ENCODE results near the gene UBALD1. TPM values are rescaled to one million over a fixed set of nuclear protein-coding genes. Genes with fewer than 3 reads are reported as not detected.
"Not testable (repeated sequence)": the region's sequence is repeated elsewhere in the genome, so short reads cannot be mapped to it uniquely, and the experiment has no call there.

The UBALD1 gene
- total and polyA plus RNA-seq, 5 experiments from 2014 or later, result 2.5 to 27.4 (median 3.9) TPM

- H3K9me3 Mint-ChIP-seq, result no peaks in the 10 kb centered on the region
- H3K27me3 Mint-ChIP-seq, result no peaks in the 10 kb centered on the region
- peak overlapping the region in 2 of 10 donors; percentile 15 to 67 for H3K27ac Mint-ChIP-seq
- DNase-seq, result no peak
- peaks cover 0 to 48% (median 6%) of the 10 kb centered on the region in 3 donors for H3K36me3 Mint-ChIP-seq
- POLR2A ChIA-PET, result interaction anchor here (0.6 to 1.1 kb wide), 2 partner anchors 9 to 380 kb away, joined by 3 to 4 read pairs; no protein-coding TSS in a partner anchor
- peak overlapping the region in 1 of 10 donors; percentile 6 for H3K4me3 Mint-ChIP-seq
- peaks cover 9 to 30% (median 18%) of the 10 kb centered on the region in 4 donors for H3K4me1 Mint-ChIP-seq
- no peak for ATAC-seq
Measured at GRCh38 chr16:4654011-4654963, 39.6 kb upstream of the UBALD1 start.

- Mint-ChIP-seq H3K4me1 (peaks cover 15 to 30% (median 21%) of the 10 kb centered on the region in 4 donors), H3K27ac (no peak overlapping the region), H3K4me3 (no peak overlapping the region), H3K36me3 (peaks cover 0 to 44% (median 9%) of the 10 kb centered on the region in 3 donors), H3K27me3 (no peaks in the 10 kb centered on the region), H3K9me3 (no peaks in the 10 kb centered on the region)
- ATAC-seq (no peak), DNase-seq (no peak)
- POLR2A ChIA-PET, result no interaction called here
Measured at GRCh38 chr16:4652561-4652960, 37.9 kb upstream of the UBALD1 start.

- DNase-seq (no peak), ATAC-seq (no peak)
- Mint-ChIP-seq H3K4me1 (peaks cover 18 to 35% (median 28%) of the 10 kb centered on the region in 4 donors), H3K9me3 (no peaks in the 10 kb centered on the region), H3K27me3 (no peaks in the 10 kb centered on the region), H3K4me3 (no peak overlapping the region), H3K27ac (peak overlapping the region in 2 of 10 donors; percentile 40 to 46), H3K36me3 (peaks cover 0 to 39% (median 9%) of the 10 kb centered on the region in 3 donors)
- POLR2A ChIA-PET, result interaction anchor here (1.1 kb wide), 1 partner anchor 13 kb away, joined by 5 read pairs; no protein-coding TSS in a partner anchor
Measured at GRCh38 chr16:4651827-4652226, 37.1 kb upstream of the UBALD1 start.

- DNase-seq, result peak; percentile 58 to 88 (median 74)
- Mint-ChIP-seq H3K36me3 (peaks cover 0 to 34% (median 7%) of the 10 kb centered on the region in 3 donors), H3K4me1 (peaks cover 23 to 42% (median 37%) of the 10 kb centered on the region in 4 donors), H3K4me3 (peak overlapping the region in 4 of 10 donors; percentile 10 to 62 (median 40)), H3K27ac (peak overlapping the region in 9 of 10 donors; percentile 1 to 87 (median 74))
- ATAC-seq, result peak; percentile 75 to 85
- H3K27me3 Mint-ChIP-seq, H3K9me3 Mint-ChIP-seq: not testable (repeated sequence)
- POLR2A ChIA-PET, result interaction anchor here (0.6 to 2.2 kb wide), 10 partner anchors 10 to 1043 kb away, joined by 3 to 9 read pairs (median 4); no protein-coding TSS in a partner anchor
Measured at GRCh38 chr16:4650443-4651074, 35.9 kb upstream of the UBALD1 start.

GRCh38 chr16:4649744-4650442, 35.2 kb upstream of the UBALD1 start:
- peaks cover 27 to 47% (median 40%) of the 10 kb centered on the region in 4 donors for H3K4me1 Mint-ChIP-seq
- peak overlapping the region; percentile 1 to 92 (median 74) for H3K27ac Mint-ChIP-seq
- H3K9me3 Mint-ChIP-seq, result no peaks in the 10 kb centered on the region
- POLR2A ChIA-PET, result interaction anchor here (0.6 to 2.2 kb wide), 11 partner anchors 11 to 152 kb away, joined by 3 to 9 read pairs (median 4); no protein-coding TSS in a partner anchor
- ATAC-seq (peak; percentile 25 to 57), DNase-seq (no peak)
- H3K27me3 Mint-ChIP-seq, result no peaks in the 10 kb centered on the region
- peak overlapping the region in 5 of 10 donors; percentile 10 to 62 (median 42) for H3K4me3 Mint-ChIP-seq
- peaks cover 0 to 39% (median 7%) of the 10 kb centered on the region in 3 donors for H3K36me3 Mint-ChIP-seq

GRCh38 chr16:4648917-4649316, 34.2 kb upstream of the UBALD1 start:
- Mint-ChIP-seq H3K4me1 (peaks cover 27 to 47% (median 40%) of the 10 kb centered on the region in 4 donors), H3K9me3 (no peaks in the 10 kb centered on the region), H3K27me3 (no peaks in the 10 kb centered on the region), H3K4me3 (peak overlapping the region in 3 of 10 donors; percentile 12 to 22 (median 21)), H3K27ac (peak overlapping the region in 8 of 10 donors; percentile 14 to 92 (median 48)), H3K36me3 (peaks cover 0 to 38% (median 6%) of the 10 kb centered on the region in 3 donors)
- POLR2A ChIA-PET, result interaction anchor here (1.9 to 2.2 kb wide), 2 partner anchors 32 to 46 kb away, joined by 8 to 9 read pairs; no protein-coding TSS in a partner anchor
- DNase-seq (no peak), ATAC-seq (no peak)

- Mint-ChIP-seq H3K27me3 (no peaks in the 10 kb centered on the region), H3K9me3 (no peaks in the 10 kb centered on the region), H3K36me3 (peaks cover 0 to 31% (median 6%) of the 10 kb centered on the region in 3 donors), H3K27ac (peak overlapping the region in 9 of 10 donors; percentile 66 to 91 (median 80)), H3K4me3 (peak overlapping the region in 4 of 10 donors; percentile 49 to 72 (median 60)), H3K4me1 (peaks cover 27 to 47% (median 41%) of the 10 kb centered on the region in 4 donors)
- POLR2A ChIA-PET, result interaction anchor here (1.2 kb wide), 1 partner anchor 33 kb away, joined by 3 read pairs; no protein-coding TSS in a partner anchor
- ATAC-seq (peak; percentile 3 to 13), DNase-seq (no peak)
Measured at GRCh38 chr16:4647644-4647980, 32.9 kb upstream of the UBALD1 start.

GRCh38 chr16:4646773-4647643, 32.3 kb upstream of the UBALD1 start:
- Mint-ChIP-seq H3K4me3 (peak overlapping the region in 5 of 10 donors; percentile 42 to 72 (median 49)), H3K9me3 (no peaks in the 10 kb centered on the region), H3K27me3 (no peaks in the 10 kb centered on the region), H3K27ac (peak overlapping the region; percentile 66 to 91 (median 80)), H3K4me1 (peaks cover 27 to 47% (median 41%) of the 10 kb centered on the region in 4 donors), H3K36me3 (peaks cover 0 to 28% (median 6%) of the 10 kb centered on the region in 3 donors)
- POLR2A ChIA-PET, result interaction anchor here (0.6 to 1.2 kb wide), 2 partner anchors 17 to 34 kb away, joined by 3 to 8 read pairs; no protein-coding TSS in a partner anchor
- ATAC-seq (peak; percentile 65 to 71), DNase-seq (peak in 3 of 10 donors; percentile 27 to 37 (median 28))

- Mint-ChIP-seq H3K27me3 (no peaks in the 10 kb centered on the region), H3K36me3 (peaks cover 0 to 21% (median 3%) of the 10 kb centered on the region in 3 donors), H3K9me3 (no peaks in the 10 kb centered on the region), H3K27ac (peak overlapping the region in 3 of 10 donors; percentile 34 to 67 (median 34)), H3K4me1 (peaks cover 22 to 54% (median 45%) of the 10 kb centered on the region in 4 donors), H3K4me3 (peak overlapping the region in 1 of 10 donors; percentile 34)
- ATAC-seq (no peak), DNase-seq (no peak)
- POLR2A ChIA-PET, result interaction anchor here (0.7 kb wide), 1 partner anchor 89 kb away, joined by 6 read pairs; no protein-coding TSS in a partner anchor
Measured at GRCh38 chr16:4641895-4642294, 27.2 kb upstream of the UBALD1 start.

- ATAC-seq (peak in 1 of 2 donors; percentile 12), DNase-seq (no peak)
- no peaks in the 10 kb centered on the region for H3K9me3 Mint-ChIP-seq
- peaks cover 22 to 51% (median 42%) of the 10 kb centered on the region in 4 donors for H3K4me1 Mint-ChIP-seq
- H3K36me3 Mint-ChIP-seq, result peaks cover 0 to 26% (median 3%) of the 10 kb centered on the region in 3 donors
- H3K4me3 Mint-ChIP-seq, result peak overlapping the region in 6 of 10 donors; percentile 36 to 72 (median 60)
- H3K27me3 Mint-ChIP-seq, result no peaks in the 10 kb centered on the region
- POLR2A ChIA-PET, result interaction anchor here (0.6 to 1.0 kb wide), 3 partner anchors 10 to 90 kb away, joined by 3 to 6 read pairs (median 4); no protein-coding TSS in a partner anchor
- H3K27ac Mint-ChIP-seq, result peak overlapping the region in 9 of 10 donors; percentile 61 to 91 (median 81)
Measured at GRCh38 chr16:4641306-4641687, 26.6 kb upstream of the UBALD1 start.
